ENCODE data around the gene DMXL2.

Gene DMXL2

DNA sequence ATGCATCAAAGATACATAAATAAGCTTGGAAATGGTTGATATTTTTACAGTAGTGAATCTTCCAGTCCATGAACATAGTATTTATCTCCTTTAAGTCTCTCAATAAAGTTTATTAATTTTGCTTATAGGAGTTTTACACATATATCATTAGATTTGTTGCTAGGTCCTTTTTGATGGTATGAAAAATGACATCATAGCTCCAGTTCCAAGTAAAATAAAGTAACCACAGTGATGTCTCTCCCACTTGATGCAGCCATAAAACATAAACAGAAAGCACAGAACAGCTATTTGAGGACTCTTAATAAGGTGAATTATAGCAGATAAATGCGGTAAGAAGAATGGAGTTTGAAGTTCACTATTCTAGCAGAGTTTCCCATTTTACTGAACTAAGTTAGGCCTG lies 20.8 kb downstream of the DMXL2 start:
- no peak overlapping the region for H3K4me3 ChIP-seq (ENCODE audit: low read depth, low read length)
- TF ChIP-seq, protein P1, sequence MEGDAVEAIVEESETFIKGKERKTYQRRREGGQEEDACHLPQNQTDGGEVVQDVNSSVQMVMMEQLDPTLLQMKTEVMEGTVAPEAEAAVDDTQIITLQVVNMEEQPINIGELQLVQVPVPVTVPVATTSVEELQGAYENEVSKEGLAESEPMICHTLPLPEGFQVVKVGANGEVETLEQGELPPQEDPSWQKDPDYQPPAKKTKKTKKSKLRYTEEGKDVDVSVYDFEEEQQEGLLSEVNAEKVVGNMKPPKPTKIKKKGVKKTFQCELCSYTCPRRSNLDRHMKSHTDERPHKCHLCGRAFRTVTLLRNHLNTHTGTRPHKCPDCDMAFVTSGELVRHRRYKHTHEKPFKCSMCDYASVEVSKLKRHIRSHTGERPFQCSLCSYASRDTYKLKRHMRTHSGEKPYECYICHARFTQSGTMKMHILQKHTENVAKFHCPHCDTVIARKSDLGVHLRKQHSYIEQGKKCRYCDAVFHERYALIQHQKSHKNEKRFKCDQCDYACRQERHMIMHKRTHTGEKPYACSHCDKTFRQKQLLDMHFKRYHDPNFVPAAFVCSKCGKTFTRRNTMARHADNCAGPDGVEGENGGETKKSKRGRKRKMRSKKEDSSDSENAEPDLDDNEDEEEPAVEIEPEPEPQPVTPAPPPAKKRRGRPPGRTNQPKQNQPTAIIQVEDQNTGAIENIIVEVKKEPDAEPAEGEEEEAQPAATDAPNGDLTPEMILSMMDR (IDR thresholded peaks at IDR 0.05; ENCODE audit: low read depth, low read length): no peak

GRCh38 chr15:51600114-51600513 lies 22.5 kb downstream of the DMXL2 start:
- TF ChIP-seq, protein P1 (IDR thresholded peaks at IDR 0.05; ENCODE audit: low read depth, low read length): no peak
- H3K4me3 ChIP-seq (ENCODE audit: low read depth, low read length): no peak overlapping the region

DNA sequence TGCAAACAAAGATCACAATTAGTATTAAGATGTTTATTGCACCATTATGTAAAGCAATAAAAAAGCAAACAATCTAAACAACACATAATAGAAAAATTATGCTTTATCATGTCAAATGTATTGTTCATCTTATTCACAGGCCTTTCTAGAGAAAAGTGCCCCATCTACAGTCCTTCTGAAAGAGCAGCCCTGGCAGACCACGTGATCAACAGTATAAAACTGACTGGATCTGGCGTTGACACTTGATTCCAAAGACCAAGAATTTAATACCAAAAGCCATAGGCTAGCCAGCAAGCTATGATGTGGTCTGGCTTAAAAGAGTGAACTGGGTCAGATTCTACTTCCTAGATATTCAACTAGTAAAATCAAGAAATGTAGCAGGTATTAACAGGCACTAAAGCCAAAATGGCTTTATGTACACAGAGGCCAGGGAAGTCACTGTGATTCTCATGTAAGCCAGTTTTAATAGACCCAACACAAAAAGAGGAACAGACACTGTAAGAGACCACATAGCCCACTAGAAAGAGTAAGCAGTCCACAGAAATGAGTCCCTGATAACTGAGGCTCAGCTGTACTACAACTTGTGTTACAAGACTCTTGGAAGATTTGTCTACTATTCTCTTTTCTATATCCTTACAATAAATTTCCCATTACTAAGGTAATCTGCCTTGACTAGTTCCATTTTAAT lies 32.5 kb downstream of the DMXL2 start:
- TF ChIP-seq, protein P1 (IDR thresholded peaks at IDR 0.05; ENCODE audit: low read depth, low read length): no peak
- H3K4me3 ChIP-seq (ENCODE audit: low read depth, low read length): no peak overlapping the region

GRCh38 chr15:51588966-51589365 lies 33.6 kb downstream of the DMXL2 start:
- TF ChIP-seq, protein P1 (IDR thresholded peaks at IDR 0.05; ENCODE audit: low read depth, low read length): no peak
- no peak overlapping the region for H3K4me3 ChIP-seq (ENCODE audit: low read depth, low read length)

DNA sequence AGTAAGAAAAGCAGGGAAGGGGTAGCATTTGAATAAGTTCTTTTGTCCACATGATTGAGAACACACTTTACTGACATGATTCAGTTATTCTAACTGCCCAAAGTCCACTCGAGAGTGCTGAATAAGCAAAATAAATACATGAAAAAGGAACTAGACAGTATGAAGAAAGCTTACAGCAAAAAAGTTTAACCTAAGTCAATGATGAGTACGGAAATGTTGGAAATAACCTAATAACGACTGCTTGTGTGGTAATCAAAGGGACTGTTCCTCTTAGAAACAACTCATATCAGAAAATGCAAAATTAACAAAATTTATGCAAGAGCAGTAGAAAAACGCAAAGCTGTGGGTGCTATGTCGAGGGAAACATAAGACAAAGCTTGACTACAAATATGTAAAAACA lies 36.6 kb downstream of the DMXL2 start:
- TF ChIP-seq, protein P1 (IDR thresholded peaks at IDR 0.05; ENCODE audit: low read depth, low read length): no peak
- no peak overlapping the region for H3K4me3 ChIP-seq (ENCODE audit: low read depth, low read length)

- TF ChIP-seq, protein P1 (IDR thresholded peaks at IDR 0.05; ENCODE audit: low read depth, low read length): no peak
- H3K4me3 ChIP-seq (ENCODE audit: low read depth, low read length): no peak overlapping the region
Measured at GRCh38 chr15:51580982-51581381, 41.6 kb downstream of the DMXL2 start.

DNA sequence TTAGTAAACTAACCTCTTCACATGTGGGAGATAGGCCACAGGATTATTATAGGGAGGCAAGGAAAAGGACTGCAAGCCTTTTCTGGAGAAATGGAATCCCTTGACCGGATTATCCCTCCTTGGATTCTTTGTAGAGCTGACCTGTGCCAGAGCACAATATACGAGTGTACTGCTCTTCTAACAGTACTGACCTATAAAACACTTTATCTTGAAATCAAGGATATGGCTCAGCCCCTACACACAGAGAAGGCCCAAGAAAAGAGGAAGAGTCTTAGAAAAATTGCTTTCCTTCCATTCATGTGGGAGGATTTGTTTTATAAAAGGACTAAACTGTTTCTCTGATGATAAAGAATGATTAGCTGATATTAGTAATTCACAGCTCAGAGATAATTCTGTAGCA lies 42.2 kb downstream of the DMXL2 start:
- H3K4me3 ChIP-seq (ENCODE audit: low read depth, low read length): no peak overlapping the region
- TF ChIP-seq, protein P1 (IDR thresholded peaks at IDR 0.05; ENCODE audit: low read depth, low read length): no peak

Data from WI38 (cell line).